HG03045 (cell line): ENCODE data around the gene TSSK6.

Experiments used
- ATAC-seq: cut with Tn5 transposase; IDR thresholded peaks from one replicate; pipeline ENCODE4 v1.9.1; 2021; ENCODE audit warnings: mild to moderate bottlenecking, moderate library complexity; ENCODE audit not compliant: unreplicated experiment

Gene TSSK6

DNA sequence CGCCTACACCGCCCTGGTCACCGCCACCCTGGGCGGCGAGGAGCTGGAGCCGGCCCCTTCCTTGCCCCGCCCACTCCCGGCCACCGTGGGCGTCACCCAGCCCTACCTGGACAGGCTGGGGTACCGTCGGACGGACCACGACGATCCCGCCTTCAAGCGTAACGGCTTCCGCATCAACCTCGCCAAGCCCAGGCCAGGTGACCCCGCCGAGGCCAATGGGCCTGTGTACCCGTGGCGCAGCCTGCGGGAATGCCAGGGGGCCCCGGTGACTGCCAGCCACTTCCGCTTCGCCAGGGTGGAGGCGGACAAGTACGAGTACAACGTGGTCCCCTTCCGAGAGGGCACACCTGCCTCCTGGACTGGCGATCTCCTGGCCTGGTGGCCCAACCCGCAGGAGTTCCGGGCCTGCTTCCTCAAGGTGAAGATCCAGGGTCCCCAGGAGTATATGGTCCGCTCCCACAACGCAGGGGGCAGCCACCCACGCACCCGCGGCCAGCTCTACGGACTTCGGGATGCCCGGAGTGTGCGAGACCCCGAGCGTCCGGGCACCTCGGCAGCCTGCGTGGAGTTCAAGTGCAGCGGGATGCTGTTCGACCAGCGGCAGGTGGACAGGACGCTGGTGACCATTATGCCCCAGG, 29.7 kb upstream of the TSSK6 start:
- ATAC-seq: no peak

GRCh38 chr19:19544257-19544953, 29.1 kb upstream of the TSSK6 start:
- ATAC-seq: no peak

GRCh38 chr19:19543640-19544039, 28.3 kb upstream of the TSSK6 start:
- ATAC-seq: no peak

GRCh38 chr19:19543101-19543500, 27.8 kb upstream of the TSSK6 start:
- ATAC-seq: no peak

DNA sequence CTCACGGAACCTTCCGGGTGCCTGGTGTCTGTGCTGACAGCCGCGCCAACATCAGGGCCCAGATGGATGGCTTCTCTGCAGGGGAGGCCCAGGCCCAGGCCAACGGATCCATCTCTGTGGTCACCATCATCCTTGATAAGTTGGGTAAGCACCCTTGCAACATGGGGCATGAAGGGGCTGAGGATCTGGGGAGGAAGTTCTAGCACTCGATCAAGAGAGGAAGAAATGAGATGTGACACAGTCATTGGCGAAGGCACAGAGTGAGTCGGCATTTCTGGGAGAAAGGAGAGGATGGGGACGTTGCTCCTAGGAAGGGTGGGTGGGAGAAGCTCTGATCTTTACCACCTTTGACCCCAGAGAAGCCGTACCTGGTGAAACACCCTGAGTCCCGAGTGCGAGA, 27.2 kb upstream of the TSSK6 start:
- no peak for ATAC-seq

DNA sequence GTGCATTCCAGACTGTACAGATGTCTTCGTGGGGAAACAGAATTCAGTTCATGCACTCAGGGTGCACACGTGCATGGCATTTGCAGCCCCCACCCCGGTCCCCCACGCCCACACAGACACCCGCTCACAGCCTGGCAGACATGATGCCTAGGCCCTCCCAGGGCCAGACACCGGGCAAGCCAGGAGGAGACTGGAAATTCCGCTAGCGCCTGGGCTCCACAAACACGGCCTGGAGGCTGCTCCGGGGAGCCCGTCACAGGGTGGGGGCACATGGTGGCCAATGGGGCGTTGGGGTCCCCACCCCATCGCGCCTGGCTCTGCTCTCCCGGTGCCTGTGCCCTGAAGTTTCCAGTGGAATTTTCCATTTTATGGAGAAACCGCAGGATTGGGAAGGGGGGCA, 26.3 kb upstream of the TSSK6 start:
- ATAC-seq: no peak

DNA sequence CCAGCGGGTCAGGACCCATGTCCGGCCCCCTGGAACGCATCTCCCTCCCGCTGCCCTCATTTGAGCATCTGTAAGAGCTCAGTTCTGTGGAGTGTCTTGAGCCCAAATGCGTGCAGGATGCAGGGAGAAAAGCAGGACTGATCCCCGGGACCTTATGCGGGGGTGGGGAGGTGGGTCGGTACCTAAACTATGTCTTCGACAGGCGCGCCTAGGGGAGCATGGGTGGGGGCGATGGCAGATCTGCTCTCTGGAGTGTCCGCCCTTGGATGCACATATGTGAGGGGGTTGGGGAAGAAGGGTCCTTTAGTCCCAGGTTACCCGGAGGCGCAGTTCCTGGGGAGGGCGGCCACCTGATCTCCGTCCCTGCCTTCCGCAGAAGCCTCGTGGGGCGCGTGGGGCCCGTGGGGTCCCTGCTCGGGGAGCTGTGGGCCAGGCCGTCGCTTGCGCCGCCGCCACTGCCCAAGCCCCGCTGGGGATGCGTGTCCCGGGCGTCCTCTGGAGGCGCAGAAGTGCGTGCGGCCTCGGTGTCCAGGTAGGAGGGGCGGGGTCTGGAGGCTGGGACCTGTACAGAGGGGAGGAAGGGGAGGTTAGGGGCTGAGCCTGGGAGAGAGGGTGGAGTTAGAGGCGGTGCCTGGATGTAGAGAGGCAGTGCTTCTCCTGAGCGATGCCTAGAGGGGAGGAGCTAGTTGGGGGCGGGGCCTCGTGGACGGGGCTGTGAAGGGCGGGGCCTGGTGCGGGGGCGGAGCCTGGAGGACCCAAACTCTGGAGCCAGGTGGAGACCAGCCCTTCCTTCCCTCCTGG, 25.6 kb upstream of the TSSK6 start:
- ATAC-seq: no peak

- no peak for ATAC-seq
These were observed 24.8 kb upstream of the TSSK6 start for GRCh38 chr19:19540064-19540714.

DNA sequence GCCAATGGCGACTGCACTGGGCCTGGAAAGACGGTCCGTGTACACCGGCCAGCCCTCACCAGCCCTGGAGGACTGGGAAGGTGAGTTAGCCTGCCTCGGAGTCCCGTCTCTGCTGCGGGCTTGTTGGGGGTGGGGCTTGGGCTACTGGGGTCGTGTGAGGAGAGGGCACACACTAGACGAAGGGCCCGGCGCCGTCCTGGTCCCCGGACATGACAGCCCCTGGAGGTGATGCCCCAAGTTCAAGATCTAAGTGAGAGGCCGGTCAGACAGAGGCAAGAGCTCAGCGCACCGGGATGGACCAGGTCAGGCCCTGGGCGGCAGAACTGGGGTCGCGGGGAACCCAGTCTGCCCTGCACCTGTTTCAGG, 24.3 kb upstream of the TSSK6 start:
- ATAC-seq: no peak

- no peak for ATAC-seq
These were observed 23.4 kb upstream of the TSSK6 start for GRCh38 chr19:19538785-19539166.

DNA sequence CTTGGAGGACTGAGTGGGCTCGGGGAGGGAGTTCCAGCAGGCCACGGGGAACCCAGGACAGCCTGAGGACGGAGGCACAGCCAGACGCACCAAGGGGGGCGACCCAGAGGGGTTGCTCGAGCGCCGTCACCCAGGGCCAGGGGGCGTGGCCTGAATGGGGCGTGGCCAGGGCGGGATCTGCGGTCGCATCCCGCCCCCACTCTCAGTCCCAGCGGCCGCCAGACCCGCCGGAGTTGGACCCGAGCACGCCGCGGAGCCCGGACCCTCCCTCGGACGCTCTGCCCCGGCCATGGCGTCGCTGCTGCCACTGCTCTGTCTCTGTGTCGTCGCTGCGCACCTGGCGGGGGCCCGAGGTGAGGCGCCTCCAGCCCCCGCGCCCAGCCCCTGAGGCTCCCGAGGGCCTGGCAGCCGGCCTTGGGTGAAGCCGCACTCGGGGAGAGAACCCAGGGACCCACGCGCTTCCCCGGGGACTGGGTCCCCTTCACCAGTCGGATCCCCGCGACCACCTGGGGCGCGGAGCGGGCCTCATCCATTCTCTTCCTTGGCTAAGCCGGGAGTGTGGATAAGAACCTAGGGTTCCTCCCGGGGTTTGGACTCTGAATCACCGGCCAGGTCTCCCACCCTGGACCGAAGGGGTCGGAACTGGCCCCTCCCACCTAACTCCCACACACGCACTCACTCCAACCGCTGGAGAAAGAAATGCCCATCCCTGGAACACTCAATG, 22.9 kb upstream of the TSSK6 start, which contains the start of gene CILP2:
Gene CILP2, plus strand, starts transcription at position 205 of the 724 bp plus-strand sequence. Its CDS starts 85 bp downstream, at position 290.
- no peak for ATAC-seq

GRCh38 chr19:19537075-19538048, 22.0 kb upstream of the TSSK6 start:
- ATAC-seq: no peak

DNA sequence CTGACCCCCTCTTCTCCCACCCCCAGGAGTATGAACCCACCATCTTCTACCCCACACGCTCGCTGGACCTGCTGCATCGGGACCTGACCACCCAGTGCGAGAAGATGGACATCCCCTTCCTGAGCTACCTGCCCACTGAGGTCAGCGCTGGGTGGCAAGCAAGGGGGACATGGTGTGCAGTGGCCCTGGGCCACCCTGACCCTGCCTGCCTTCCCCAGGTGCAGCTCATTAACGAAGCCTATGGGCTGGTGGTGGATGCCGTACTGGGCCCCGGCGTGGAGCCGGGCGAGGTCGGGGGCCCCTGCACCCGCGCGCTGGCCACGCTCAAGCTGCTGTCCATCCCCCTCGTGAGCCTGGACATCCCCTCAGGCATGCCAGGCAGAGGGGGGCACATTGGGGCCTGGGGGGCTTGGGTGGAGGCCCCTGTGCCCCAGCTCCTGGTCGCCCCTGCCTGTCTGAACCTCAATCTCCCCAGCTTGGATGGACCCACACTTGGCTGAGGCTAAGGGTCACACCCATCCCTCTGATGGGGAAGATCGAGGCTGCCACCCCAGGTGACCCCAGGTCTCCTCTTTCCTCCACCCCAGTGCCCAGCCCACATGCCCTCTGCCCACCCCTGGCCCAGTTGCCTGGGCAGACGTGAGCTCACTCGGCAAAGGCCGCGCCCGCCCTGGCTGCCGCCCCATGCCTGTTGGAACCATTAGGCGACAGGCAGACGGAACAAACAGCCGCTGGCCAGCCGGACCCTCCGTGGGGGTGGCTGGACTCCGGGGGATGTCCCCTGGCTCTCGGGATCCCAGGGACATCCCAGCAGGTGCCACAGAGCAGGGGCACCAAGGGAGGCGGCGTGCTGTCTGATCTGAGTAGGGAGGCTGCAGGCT, 20.2 kb upstream of the TSSK6 start:
- no peak for ATAC-seq

DNA sequence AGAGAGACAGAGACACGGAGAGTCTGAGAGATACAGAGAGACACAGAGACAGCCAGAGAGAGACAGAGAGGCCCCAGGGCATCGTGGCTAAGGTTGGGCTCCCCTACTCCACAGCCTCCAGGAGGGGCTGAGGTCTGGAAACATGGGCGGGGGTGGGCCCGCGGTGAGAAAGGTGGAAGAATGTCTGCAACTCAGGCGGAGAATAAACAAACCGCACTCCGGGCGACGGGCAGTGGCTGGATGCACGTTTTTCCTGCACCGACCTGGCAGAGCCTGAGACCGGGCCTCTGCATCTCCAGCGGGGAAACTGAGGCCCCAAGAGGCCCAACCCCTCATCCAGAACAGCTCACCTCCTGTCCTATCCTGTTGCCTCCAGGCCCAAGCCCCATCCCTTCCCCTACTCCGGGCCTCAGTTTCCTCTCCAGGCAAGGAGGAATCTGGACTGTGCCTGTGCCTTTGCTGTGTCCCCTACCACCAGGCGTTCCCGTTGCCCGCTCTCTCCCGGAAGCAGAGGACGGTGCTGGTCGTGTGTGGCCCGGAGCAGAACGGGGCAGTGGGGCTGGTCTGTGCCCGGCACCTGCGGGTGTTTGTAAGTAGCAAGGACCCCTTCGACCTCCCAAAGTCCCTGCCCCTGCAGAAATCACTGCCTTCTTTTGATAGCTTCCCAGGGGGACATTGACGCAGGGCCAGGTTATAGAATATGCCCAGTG, 19.4 kb upstream of the TSSK6 start:
- no peak for ATAC-seq

DNA sequence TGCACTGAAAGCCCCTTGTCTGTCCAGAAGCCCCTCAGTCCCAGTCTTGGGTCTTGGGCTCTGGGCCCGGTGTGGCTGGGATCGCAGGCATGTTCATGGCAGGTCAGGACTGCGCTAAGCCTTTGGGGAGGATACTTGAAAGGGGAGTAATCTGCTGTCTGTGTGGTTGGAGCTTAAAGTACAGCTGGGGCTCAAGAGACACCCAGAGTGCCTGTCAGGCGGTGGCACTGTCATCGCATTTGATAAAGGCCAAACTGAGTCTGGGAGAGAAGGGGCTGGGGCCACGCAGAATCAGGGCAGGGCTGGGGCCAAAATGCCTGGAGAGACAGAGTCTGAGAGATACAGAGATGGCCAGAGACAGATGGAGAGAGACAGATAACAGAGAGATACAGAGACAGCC, 18.5 kb upstream of the TSSK6 start:
- no peak for ATAC-seq

GRCh38 chr19:19532806-19533701, 17.7 kb upstream of the TSSK6 start:
- ATAC-seq: no peak
